Left ventricle myocardium inferior (tissue), 1 donor: Measurements from ENCODE around the gene FKRP. TPM values are rescaled to one million over a fixed set of nuclear protein-coding genes. Genes with fewer than 3 reads are reported as not detected.

Experiments used
- DNase-seq: peaks from one replicate; pipeline ENCODE4 v3.0.0-alpha.2; 2020
- H3K27ac ChIP-seq: fragments of 200-600 bp; replicated peaks from 2 replicates; pipeline ENCODE4 v1.8.0; 2021
- H3K27me3 ChIP-seq: fragments of 200-600 bp; 2 replicates; pipeline ENCODE4 v1.8.0; 2021; ENCODE audit warnings: low read depth
- H3K36me3 ChIP-seq: fragments of 200-600 bp; 2 replicates; pipeline ENCODE4 v1.8.0; 2021
- H3K4me1 ChIP-seq: fragments of 200-600 bp; 2 replicates; pipeline ENCODE4 v1.8.0; 2021
- H3K4me3 ChIP-seq: fragments of 200-600 bp; 2 replicates; pipeline ENCODE4 v1.8.0; 2021; ENCODE audit warnings: mild to moderate bottlenecking, moderate library complexity
- H3K9me3 ChIP-seq: fragments of 200-600 bp; replicated peaks from 2 replicates; pipeline ENCODE4 v1.8.0; 2021
- CTCF ChIP-seq: fragments of 200-600 bp; IDR thresholded peaks from 2 replicates; pipeline ENCODE4 v1.8.0; 2021; ENCODE audit warnings: antibody characterized with exemption, mild to moderate bottlenecking, borderline replicate concordance
- intact Hi-C: fragments of 100-400 bp; cut with micrococcal nuclease; formaldehyde crosslinking; loops from one replicate; pipeline ENCODE4 v1.11.0; 2022
- total RNA-seq: library from RNA; stranded (reverse); fragmentation: NEBNext Ultra II Directional; extraction: Animal tissue kit (Norgen Biotek cat#: 25700); gene quantifications from one replicate; pipeline ENCODE4 v1.2.1, GENCODE V29; 2021
- donor health status: DM: no; HTN: yes; CAD: no; lungs with severe emphysema.

FKRP gene
- total RNA-seq, 1 donor from 2014 or later = 15.6 TPM

- Histone ChIP-seq H3K9me3 (no peaks in the 10 kb centered on the region), H3K27me3 (no peaks in the 10 kb centered on the region), H3K4me1 (peaks cover 51% of the 10 kb centered on the region), H3K4me3 (no peak overlapping the region), H3K36me3 (peaks cover 96% of the 10 kb centered on the region), H3K27ac (no peak overlapping the region)
- TF ChIP-seq CTCF = no peak
- no peak for DNase-seq
- intact Hi-C loops = no loop called here
These were observed 15.3 kb upstream of the FKRP start for GRCh38 chr19:46730595-46730994.

- H3K4me3 ChIP-seq = no peak overlapping the region
- peaks cover 51% of the 10 kb centered on the region for H3K4me1 ChIP-seq
These were observed 14.8 kb upstream of the FKRP start for GRCh38 chr19:46731007-46731501.

GRCh38 chr19:46731584-46731983 lies 14.3 kb upstream of the FKRP start:
- Histone ChIP-seq H3K4me3 (no peak overlapping the region), H3K27ac (no peak overlapping the region), H3K9me3 (no peaks in the 10 kb centered on the region), H3K36me3 (peaks cover 92% of the 10 kb centered on the region), H3K27me3 (no peaks in the 10 kb centered on the region), H3K4me1 (peaks cover 51% of the 10 kb centered on the region)
- TF ChIP-seq CTCF = no peak
- DNase-seq = no peak
- intact Hi-C loops = no loop called here

More at GRCh38 chr19:46731007-46731501, 14.8 kb upstream of the FKRP start:
- no peak for TF ChIP-seq CTCF
- intact Hi-C loops = no loop called here
- no peak for DNase-seq
- H3K36me3 ChIP-seq = peaks cover 96% of the 10 kb centered on the region
- H3K27ac ChIP-seq = no peak overlapping the region
- no peaks in the 10 kb centered on the region for H3K9me3 ChIP-seq
- H3K27me3 ChIP-seq = no peaks in the 10 kb centered on the region

GRCh38 chr19:46732172-46732938 lies 13.5 kb upstream of the FKRP start:
- Histone ChIP-seq H3K4me1 (peaks cover 51% of the 10 kb centered on the region), H3K36me3 (peaks cover 84% of the 10 kb centered on the region), H3K27me3 (no peaks in the 10 kb centered on the region), H3K4me3 (no peak overlapping the region), H3K27ac (peak overlapping the region; percentile 36), H3K9me3 (no peaks in the 10 kb centered on the region)
- DNase-seq = no peak
- intact Hi-C loops = no loop called here
- no peak for TF ChIP-seq CTCF

- Histone ChIP-seq H3K4me1 (peaks cover 52% of the 10 kb centered on the region), H3K4me3 (no peak overlapping the region), H3K36me3 (peaks cover 81% of the 10 kb centered on the region), H3K27me3 (no peaks in the 10 kb centered on the region), H3K27ac (peak overlapping the region; percentile 36), H3K9me3 (no peaks in the 10 kb centered on the region)
- no peak for DNase-seq
- intact Hi-C loops = no loop called here
- no peak for TF ChIP-seq CTCF
These were observed 12.7 kb upstream of the FKRP start for GRCh38 chr19:46732966-46733689.
